CD4-positive, alpha-beta T cell treated with Interleukin-15 for 4 hours (primary cell): ENCODE data around the gene ALPP.
"Not testable (repeated sequence)": the region's sequence is repeated elsewhere in the genome, so short reads cannot be mapped to it uniquely, and the experiment has no call there.

Source experiments
- DNase-seq: peaks from one replicate; pipeline ENCODE4 v3.0.0-alpha.2; 2020; ENCODE audit warnings: low spot score

ALPP gene

GRCh38 chr2:232363784-232364615 lies 14.6 kb upstream of the ALPP start:
- DNase-seq = peak; percentile 7

GRCh38 chr2:232364806-232365594 lies 13.6 kb upstream of the ALPP start:
- DNase-seq = not testable (repeated sequence)

DNA sequence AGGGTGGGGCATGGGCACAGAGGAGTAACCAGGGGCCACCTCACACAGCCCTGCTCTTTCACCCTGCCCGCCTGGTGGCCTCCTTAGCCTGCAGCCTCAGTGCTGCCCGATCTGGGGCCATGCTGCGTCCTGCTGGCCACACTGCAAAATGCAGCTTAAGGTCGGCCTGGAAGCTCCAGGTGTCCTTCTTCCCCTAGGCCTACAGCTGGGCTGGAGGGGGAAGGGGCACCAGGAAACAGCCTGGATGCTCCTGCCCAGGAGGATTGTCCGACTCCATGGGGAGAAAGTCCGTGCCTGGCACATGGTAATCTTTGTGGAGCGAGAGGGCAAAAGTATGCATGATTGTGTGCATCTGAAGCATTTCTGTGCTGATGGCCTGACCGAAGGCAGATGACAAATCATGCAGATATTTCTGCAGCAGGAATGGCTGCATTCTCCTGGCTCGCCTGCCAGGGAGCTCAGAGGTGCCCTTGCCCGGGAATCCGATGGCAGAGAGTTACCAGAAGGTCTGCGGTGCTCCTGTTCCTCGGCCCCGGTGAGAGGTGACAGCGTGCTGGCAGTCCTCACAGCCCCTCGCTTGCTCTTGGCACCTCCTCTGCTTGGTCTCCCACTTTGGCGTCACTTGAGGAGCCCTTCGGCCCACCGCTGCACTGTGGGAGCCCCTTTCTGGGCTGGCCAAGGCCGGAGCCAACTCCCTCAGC lies 12.8 kb upstream of the ALPP start:
- DNase-seq = no peak

- DNase-seq = not testable (repeated sequence)
These were observed 12.1 kb upstream of the ALPP start for GRCh38 chr2:232366461-232366860.

GRCh38 chr2:232367016-232367415 lies 11.5 kb upstream of the ALPP start:
- no peak for DNase-seq

DNA sequence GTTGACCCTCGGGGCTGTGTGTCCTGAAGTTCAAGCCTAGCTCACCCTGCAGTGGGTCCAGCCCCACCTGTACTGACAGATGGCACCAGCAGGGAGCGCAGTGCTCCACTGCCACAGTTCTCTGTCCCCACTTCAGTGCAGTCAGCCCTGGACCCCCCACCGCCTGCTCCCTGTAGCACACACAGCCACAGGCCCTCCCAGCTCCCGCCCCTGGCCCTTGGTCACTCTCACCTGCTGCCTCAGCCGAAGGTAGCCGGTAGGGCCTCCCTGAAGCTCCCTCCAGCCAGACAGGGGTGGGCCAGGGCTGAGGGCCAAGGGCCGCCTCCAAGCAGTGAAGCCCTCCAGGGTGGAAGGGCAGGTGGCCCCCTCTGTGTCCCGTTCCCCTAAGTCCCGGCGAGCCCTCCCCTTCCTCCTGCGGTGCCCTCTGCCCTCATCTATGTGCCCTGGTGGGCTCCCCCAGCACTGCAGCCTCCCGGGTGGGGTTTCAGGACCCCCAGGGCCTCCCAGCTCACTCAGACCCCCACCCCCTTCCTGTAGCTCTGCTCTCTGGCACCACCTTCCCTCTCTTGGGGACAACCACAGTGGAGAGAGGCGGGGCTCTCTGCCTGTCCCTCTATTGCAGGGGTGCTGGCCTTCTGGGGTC lies 10.8 kb upstream of the ALPP start:
- DNase-seq = no peak

DNA sequence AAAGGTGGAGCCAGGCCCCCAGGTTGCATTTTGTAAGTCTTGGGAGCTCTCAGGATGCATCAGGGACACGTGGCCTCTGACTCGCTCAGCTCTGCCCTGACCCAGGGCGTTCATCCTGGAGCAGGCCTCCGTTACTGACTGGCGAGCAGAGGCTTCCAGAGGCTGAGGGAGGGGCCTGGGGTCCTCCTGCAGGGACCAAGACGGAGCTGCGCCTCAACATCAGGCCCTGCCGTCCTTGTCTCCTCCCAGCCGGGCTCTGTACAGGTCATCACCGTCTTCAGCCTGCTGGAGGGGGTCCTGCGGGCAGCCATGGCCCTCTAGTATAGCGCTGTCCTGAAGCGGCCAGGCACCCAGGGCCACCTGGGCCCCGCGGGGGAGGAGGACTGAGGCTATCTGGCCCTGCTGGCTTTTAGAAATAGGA lies 10.2 kb upstream of the ALPP start:
- no peak for DNase-seq

DNA sequence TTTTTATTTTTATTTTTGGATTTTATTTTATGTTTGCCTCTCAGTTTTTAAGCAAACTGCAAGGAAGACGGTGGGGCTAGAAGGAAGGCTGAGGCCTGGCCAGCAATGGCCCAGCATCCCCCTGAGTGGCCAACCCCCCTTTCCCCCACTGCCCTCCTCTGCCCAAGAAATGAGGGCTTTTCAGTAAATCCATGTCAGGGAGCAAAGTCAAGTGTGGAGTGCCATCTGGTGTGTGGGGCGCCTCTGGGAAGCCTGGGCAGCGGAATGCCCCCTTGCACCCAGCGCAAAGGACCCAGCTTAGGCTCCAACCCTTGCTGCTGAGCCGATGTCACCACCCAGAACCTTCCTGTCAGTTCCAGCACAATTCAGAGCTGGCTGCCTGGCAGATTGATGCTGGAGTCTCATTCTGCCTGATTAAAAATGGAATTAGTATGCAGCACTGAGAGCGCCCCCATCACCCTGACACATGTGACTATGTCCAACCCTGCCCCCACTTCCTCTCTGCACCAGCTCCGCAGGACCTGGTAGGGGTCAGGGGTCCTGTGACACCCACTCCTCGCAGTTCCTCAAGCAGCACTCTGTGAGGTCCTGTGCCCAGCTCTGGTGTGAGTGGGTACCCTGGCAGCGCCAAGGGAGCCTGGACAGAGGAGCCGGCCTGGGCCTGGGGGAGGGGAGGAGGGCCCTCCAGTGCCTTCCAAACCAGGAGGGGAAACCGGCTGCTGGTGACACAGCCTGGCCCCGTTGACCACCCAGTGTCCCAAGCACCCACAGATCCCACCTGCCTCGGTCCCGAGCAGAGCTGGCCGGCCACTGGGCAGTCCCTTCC lies 9.2 kb upstream of the ALPP start:
- DNase-seq = no peak

- DNase-seq = not testable (repeated sequence)
These were observed 8.5 kb upstream of the ALPP start for GRCh38 chr2:232370007-232370406.

DNA sequence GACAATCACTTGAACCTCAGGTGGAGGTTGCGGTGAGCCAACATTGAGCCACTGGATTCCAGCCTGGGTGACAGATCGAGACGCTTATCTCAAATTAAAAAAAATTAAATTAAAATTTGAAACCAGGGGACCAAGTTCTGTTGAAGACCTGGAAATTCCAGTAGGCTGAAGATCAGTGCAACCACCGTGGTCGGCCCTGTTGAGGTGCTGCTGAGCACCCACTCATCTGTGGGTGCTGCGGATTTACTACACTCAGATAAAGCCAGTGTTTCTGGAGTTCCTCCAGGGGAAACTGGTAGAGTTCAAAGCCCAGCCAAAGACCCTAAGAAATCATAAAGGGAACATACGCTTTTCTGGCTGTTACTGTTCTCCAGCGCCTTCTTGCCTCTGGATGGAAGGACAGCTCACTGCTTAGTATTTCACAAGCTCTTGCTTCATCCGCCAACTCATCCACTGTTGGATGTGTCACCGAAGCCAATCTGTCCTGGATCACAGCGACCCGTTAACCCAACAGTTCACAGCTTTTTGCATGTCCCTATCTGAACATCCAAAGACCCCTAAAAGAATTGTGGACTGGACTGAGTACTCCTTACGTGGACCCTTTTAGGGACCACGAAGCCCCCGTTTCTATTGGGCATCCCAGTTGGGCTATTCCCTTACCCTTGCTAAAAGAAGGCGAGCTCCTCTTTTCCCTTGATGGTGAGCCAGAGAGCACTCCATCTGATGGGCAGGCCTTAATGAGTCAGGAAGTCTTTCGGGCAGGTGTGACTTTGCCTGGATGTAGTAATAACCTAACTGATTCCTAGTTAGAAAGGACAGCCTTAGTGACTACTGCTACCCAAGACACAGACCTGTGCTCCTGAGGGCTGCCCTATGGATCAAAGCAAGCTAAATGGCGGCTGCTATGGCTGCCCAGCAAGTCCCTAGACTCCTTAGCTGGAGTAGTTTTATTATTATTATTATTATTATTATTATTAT lies 6.0 kb upstream of the ALPP start:
- DNase-seq = no peak

DNA sequence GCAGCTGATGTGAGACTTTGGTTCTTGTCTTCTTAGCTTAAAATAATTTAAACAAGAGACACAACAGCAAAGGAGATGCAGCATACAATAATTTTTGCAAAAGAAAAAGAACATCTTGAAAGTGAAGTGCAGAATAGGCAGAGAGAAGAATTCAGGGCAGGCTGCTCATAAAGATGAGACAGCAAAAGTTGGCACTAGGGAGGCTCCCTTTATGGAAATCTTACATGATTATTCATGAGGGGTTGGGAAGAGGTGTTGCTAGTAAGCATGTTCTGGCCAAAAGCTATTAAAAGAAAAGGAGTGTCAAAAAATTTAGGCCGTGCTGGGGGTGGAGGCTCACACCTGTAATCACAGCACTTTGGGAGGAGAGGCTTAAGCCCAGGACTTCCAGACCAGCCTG lies 4.2 kb upstream of the ALPP start:
- no peak for DNase-seq

DNA sequence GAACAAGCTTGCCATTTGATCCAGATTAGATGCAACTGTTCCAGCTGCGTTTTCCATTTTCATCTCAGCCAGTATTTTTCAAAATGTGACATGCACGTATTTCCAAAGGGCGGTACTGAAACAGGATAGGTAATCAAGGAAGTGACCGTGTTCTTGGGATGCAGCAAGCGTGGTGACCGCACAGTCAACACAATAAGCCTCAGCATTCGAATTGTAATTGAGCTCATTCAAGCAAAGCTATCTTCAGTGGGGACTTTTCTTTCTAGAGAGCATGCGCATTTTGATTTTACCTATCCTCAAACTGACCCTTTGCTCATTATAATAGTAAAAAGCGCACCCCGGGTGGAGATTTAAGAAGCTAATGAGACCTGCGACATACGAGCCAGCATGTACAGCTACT lies 3.4 kb upstream of the ALPP start:
- no peak for DNase-seq

DNA sequence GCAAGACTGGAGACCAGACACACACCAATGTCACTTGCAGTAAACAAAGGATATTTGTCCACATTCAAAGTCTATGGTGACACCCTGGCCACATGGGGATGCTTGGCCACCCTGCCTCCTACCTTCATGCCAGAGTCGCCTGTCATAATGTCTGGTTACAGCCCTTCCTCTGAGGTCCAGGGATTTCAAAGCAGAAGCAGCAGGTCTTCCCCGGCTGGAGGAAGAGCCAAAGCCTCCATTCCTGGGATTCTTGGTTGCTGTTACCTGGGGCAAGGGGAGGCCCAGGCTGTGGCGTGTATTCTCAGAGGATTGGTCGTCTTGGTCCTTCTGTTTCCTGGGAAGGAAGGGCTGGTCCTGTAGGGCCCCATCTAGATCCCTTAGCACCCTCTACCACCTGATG lies 2.3 kb upstream of the ALPP start:
- no peak for DNase-seq

- DNase-seq = no peak
These were observed 1.8 kb upstream of the ALPP start for GRCh38 chr2:232376713-232377112.

DNA sequence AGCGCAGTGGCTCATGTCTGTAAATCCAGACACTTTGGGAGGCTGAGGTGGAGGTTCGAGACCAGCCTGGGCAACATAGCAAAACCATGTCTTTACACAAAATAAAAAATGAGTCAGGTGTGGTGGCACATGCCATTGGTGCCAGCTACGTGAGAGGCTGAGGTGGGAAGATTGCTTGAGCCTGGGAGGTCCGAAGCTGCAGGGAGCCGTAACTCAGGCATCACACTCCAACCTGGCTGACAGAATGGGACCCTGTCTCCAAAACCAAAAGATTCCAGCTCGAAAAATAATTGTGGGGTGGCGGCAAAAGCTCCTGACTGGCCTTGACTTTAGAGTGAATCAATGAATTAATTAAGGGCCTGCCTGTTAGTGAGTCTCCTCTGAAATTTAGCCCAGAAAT lies 1.2 kb upstream of the ALPP start:
- DNase-seq = no peak

GRCh38 chr2:232377841-232378734 lies 463 bp upstream of the ALPP start:
- DNase-seq = no peak

GRCh38 chr2:232379610-232380590 lies 1.3 kb downstream of the ALPP start:
- DNase-seq = not testable (repeated sequence)
